HG02588 (cell line): ENCODE data around the gene OR2T6.
A peak's percentile ranks its signal among the peaks of the same experiment; 100 is the strongest.
"Not testable (repeated sequence)": the region's sequence is repeated elsewhere in the genome, so short reads cannot be mapped to it uniquely, and the experiment has no call there.

Source experiments
- ATAC-seq: cut with Tn5 transposase; IDR thresholded peaks from one replicate; pipeline ENCODE4 v1.9.1; 2021; ENCODE audit warnings: mild to moderate bottlenecking, moderate library complexity; ENCODE audit not compliant: unreplicated experiment

OR2T6 gene

DNA sequence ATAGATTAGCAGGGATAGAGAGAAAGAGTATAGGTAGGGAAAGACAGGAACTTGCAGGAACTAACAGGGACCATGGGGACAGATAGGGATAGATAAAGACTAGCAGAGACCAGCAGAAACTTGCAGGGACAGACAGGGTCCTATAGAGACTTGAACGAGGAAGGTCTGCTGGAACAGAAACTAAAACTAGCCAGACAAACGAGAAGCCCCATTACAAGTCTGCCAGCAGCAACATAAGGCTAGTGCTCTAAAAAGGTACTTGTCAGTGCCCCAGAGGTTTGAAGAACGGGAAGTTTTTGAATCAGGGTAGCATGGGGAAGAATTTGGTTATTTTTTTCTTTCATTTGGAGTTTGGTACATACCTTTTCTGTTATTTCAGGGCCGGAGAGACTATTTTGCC lies 56.7 kb downstream of the OR2T6 start:
- ATAC-seq = peak; percentile 37

DNA sequence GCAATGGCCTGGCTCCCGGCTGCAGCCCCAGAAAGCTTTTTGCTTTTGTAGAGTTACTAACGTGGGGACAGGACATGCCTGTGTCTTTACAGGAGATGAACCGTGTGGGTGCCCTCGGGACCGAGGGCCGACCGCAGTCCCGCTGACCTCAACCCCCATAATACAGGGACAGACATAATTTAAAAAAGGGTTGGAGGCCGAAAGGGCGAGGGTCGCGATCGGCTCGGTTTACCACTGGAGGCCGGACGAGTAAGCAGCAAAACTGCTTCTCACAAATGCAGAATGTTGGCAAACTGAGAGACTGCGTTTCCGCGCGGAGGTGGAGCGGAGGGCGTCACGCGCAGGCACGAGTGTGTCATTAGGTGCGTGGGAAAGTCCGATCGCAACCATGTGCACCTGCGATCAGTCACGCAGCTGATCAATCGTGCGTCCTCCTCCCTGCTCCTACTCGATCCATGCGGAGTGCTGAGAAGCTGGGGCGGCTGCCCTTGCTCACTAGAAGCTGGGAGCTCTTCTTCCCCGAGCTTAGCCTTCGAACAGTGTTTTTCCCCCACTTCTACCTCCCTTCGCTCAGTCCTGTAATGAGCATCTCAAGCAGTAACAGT lies 58.4 kb downstream of the OR2T6 start:
- ATAC-seq = not testable (repeated sequence)

DNA sequence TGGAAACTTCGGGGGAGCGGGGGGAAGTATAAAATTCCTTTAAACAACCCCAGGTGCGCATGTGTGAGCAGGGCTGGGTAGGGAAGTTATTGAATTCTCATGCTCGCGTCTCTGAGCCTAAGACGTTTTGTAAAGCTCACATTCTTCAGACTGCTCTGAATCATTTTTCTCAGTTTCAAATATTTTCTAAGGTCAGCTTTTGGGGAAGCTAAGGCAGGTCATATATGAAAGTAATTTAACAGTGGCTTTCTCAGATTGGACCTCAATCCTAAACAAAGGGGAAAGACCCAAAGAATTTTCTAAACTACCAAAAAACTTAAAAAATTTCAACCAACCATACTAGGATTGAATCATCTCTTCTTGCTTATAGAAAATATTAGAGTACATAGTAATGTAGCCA lies 59.4 kb downstream of the OR2T6 start:
- ATAC-seq = peak; percentile 50

DNA sequence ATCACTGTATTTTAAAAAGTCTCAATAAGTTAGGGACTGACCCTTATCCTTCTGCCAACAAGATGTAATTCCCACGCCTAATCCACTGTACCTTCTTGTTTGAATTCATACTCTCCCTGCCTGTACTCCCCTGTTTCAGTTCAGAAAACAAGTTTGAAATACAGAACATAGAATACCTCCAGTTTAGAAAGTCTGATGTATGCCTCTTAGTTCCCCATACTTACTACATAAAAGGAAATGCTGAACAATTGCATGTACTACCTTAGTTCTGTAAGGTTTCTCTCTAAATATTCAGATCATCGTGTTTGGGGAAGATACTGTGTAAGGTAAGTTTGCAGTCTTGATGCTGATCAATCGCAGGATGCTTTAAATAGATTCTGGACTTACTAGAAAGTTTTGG lies 60.8 kb downstream of the OR2T6 start:
- ATAC-seq = not testable (repeated sequence)

DNA sequence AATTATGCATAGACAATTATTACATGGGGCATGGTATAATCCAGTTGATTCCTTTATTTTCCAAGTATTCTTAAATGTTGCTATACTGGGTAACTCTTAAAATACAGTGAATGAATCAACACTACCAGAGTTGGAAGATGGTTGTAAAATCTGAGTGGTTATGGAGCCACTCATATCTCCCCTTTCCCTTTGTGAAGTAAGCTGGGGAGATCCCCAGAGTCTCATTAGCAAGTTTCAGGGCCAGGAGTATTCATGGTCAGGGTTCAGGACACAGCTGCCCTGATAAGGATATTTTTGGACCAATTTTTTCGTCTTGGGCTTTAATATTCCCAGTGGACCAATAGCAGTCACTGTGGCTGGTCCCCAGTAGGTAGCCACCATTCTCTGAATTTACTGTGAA lies 63.1 kb downstream of the OR2T6 start:
- not testable (repeated sequence) for ATAC-seq

DNA sequence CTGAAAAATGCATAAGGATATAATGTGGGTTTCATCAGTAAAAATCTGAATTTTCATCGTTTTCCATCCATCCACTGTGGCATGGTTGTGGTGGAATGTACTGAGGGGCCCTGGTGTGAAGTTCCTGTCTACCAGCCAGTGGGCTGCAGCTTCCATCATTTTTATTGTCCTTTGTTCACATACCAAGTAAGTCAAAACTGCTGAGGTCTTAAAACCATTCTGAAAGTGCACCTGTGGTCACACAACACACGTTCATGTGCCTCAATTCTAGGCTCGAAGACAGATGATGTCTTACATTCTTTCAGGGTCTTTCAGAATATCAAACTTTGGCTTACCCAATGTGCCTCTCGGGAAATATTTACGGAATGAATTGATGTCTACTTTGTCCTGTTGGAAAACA lies 63.7 kb downstream of the OR2T6 start:
- not testable (repeated sequence) for ATAC-seq
